SK-N-SH treated with all-trans-retinoic acid at 6 μM for 48 hours (cell line): Measurements from ENCODE around the gene INS.

Experiments used
- ATAC-seq: fragments of 200-7000 bp; cut with Tn5 transposase; 3 replicates; pipeline ENCODE4 v1.9.1; 2020; ENCODE audit warnings: mild to moderate bottlenecking, moderate library complexity
- ARNTL ChIP-seq: fragments of 450-650 bp; formaldehyde crosslinking; IDR thresholded peaks from 2 replicates; pipeline ENCODE4 v1.5.0; 2020; ENCODE audit warnings: low read depth, mild to moderate bottlenecking, moderate library complexity, borderline replicate concordance
- BACH2 ChIP-seq: fragments of 250-450 bp; sonication (Bioruptor Pico); IDR thresholded peaks from 2 replicates; pipeline ENCODE4 v1.9.0; 2021; ENCODE audit warnings: mild to moderate bottlenecking, borderline replicate concordance
- CSDC2 ChIP-seq: fragments of 250-450 bp; sonication (Bioruptor Pico); IDR thresholded peaks from 2 replicates; pipeline ENCODE4 v1.5.0; 2020; ENCODE audit warnings: mild to moderate bottlenecking, moderate library complexity
- ESRRG ChIP-seq: fragments of 250-450 bp; sonication (Bioruptor Pico); IDR thresholded peaks from 2 replicates; pipeline ENCODE4 v1.6.1; 2021; ENCODE audit warnings: mild to moderate bottlenecking
- GLIS3 ChIP-seq: fragments of 250-450 bp; sonication (Bioruptor Pico); IDR thresholded peaks from 2 replicates; pipeline ENCODE4 v1.5.0; 2020; ENCODE audit warnings: mild to moderate bottlenecking, moderate library complexity
- ISL1 ChIP-seq: fragments of 250-450 bp; sonication (Bioruptor Pico); IDR thresholded peaks from 2 replicates; pipeline ENCODE4 v2.1.2; 2022; ENCODE audit warnings: mild to moderate bottlenecking, moderate library complexity
- OSR1 ChIP-seq: fragments of 250-450 bp; sonication (Bioruptor Pico); IDR thresholded peaks from 2 replicates; pipeline ENCODE4 v1.8.0; 2022; ENCODE audit warnings: moderate library complexity, mild to moderate bottlenecking, inconsistent platforms
- PPARA ChIP-seq: fragments of 250-450 bp; sonication (Bioruptor Pico); IDR thresholded peaks from 2 replicates; pipeline ENCODE4 v1.5.0; 2020; ENCODE audit warnings: mild to moderate bottlenecking, borderline replicate concordance
- RARB ChIP-seq: fragments of 250-450 bp; sonication (Bioruptor Pico); IDR thresholded peaks from 2 replicates; pipeline ENCODE4 v1.8.0; 2021; ENCODE audit warnings: mild to moderate bottlenecking, moderate library complexity
- SNAI2 ChIP-seq: fragments of 250-450 bp; sonication (Bioruptor Pico); IDR thresholded peaks from 2 replicates; pipeline ENCODE4 v1.5.0; 2020; ENCODE audit warnings: mild to moderate bottlenecking, moderate library complexity
- TCF4 ChIP-seq: fragments of 250-450 bp; sonication (Bioruptor Pico); IDR thresholded peaks from 2 replicates; pipeline ENCODE4 v1.8.0; 2021; ENCODE audit warnings: mild to moderate bottlenecking, moderate library complexity, borderline replicate concordance
- TOX ChIP-seq: fragments of 250-450 bp; sonication (Bioruptor Pico); IDR thresholded peaks from 2 replicates; pipeline ENCODE4 v1.8.0; 2021; ENCODE audit warnings: mild to moderate bottlenecking, moderate library complexity, borderline replicate concordance
- ZFP3 ChIP-seq: fragments of 250-450 bp; sonication (Bioruptor Pico); IDR thresholded peaks from 2 replicates; pipeline ENCODE4 v1.5.0; 2020; ENCODE audit warnings: mild to moderate bottlenecking, moderate library complexity
- ZNF565 ChIP-seq: fragments of 450-650 bp; formaldehyde crosslinking; conservative IDR thresholded peaks from 2 replicates; pipeline ENCODE4 v1.5.0; 2020; ENCODE audit warnings: low read depth, mild to moderate bottlenecking, moderate library complexity
- ZNF70 ChIP-seq: fragments of 450-650 bp; formaldehyde crosslinking; IDR thresholded peaks from 2 replicates; pipeline ENCODE4 v1.5.0; 2020; ENCODE audit warnings: mild to moderate bottlenecking, moderate library complexity
- ZNF8 ChIP-seq: fragments of 450-650 bp; formaldehyde crosslinking; IDR thresholded peaks from 2 replicates; pipeline ENCODE4 v1.5.0; 2020; ENCODE audit warnings: mild to moderate bottlenecking, moderate library complexity
- TF ChIP-seq, protein P1 (sequence below): fragments of 250-450 bp; sonication (Bioruptor Pico); IDR thresholded peaks from 2 replicates; pipeline ENCODE4 v1.5.0; 2020; ENCODE audit warnings: mild to moderate bottlenecking, moderate library complexity
- TF ChIP-seq, protein P2 (sequence below): fragments of 250-450 bp; sonication (Bioruptor Pico); IDR thresholded peaks from 2 replicates; pipeline ENCODE4 v1.8.0; 2020; ENCODE audit warnings: mild to moderate bottlenecking, moderate library complexity, borderline replicate concordance
- TF ChIP-seq, protein P3 (sequence below): fragments of 250-450 bp; sonication (Bioruptor Pico); IDR thresholded peaks from 2 replicates; pipeline ENCODE4 v1.8.0; 2021; ENCODE audit warnings: low read depth, mild to moderate bottlenecking, moderate library complexity, borderline replicate concordance
- TF ChIP-seq, protein P4 (sequence below): fragments of 250-450 bp; sonication (Bioruptor Pico); IDR thresholded peaks from 2 replicates; pipeline ENCODE4 v1.5.1; 2020; ENCODE audit warnings: low read depth, mild to moderate bottlenecking, moderate library complexity

The INS gene

DNA sequence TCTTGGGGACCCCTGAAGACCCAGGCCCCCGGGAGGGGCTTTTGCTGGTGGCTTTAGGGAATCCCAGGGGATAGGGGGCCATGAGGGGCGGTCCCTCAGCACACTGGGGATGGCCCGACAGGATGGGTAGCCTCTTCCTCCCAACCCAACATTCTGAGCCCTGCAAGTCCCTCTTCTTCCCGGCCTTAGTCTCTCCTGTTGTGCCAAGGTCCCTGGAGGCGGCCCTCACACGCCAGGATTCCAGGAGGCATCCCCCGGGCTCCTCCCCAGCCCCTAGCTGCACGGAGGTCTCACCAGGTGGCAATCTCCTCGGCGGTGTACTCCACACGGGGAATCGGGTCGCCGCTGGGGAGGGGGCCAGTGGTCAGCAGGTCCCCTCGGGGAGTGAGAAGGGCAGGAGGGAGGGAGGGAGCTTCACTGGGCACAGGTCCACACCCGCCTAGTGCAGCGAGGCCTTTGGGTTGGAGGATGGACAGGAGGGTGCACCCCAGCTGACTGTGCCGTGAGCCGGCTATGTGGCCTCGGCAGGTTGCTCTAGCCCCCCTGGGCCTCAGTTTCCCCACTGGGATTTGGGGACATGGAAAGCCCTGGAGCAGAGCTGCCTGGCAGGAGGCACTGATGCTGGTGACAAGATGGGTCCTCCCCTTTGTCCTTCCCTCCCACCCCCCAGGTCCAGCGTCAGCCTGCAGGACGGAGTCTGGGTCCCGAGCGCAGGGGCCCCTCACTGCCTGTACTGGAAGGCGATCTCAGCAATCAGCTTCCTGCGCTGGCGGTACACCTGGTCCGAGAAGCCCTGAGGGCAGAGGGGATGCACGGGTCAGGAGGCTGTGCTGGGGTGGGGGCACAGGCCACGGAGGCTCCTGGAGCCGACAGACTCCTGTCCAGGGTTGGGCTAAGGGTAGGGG lies 6.4 kb upstream of the INS start:
- TF ChIP-seq OSR1 (no peak), TOX (CRISPR knock-in tag) (no peak), PPARA (CRISPR knock-in tag) (no peak), ZNF565 (CRISPR knock-in tag) (no peak), BACH2 (CRISPR knock-in tag) (no peak), ESRRG (CRISPR knock-in tag) (no peak), ARNTL (CRISPR knock-in tag) (no peak), ZNF8 (CRISPR knock-in tag) (no peak), GLIS3 (no peak), SNAI2 (no peak)
- TF ChIP-seq, protein P1, sequence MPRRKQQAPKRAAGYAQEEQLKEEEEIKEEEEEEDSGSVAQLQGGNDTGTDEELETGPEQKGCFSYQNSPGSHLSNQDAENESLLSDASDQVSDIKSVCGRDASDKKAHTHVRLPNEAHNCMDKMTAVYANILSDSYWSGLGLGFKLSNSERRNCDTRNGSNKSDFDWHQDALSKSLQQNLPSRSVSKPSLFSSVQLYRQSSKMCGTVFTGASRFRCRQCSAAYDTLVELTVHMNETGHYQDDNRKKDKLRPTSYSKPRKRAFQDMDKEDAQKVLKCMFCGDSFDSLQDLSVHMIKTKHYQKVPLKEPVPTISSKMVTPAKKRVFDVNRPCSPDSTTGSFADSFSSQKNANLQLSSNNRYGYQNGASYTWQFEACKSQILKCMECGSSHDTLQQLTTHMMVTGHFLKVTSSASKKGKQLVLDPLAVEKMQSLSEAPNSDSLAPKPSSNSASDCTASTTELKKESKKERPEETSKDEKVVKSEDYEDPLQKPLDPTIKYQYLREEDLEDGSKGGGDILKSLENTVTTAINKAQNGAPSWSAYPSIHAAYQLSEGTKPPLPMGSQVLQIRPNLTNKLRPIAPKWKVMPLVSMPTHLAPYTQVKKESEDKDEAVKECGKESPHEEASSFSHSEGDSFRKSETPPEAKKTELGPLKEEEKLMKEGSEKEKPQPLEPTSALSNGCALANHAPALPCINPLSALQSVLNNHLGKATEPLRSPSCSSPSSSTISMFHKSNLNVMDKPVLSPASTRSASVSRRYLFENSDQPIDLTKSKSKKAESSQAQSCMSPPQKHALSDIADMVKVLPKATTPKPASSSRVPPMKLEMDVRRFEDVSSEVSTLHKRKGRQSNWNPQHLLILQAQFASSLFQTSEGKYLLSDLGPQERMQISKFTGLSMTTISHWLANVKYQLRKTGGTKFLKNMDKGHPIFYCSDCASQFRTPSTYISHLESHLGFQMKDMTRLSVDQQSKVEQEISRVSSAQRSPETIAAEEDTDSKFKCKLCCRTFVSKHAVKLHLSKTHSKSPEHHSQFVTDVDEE (CRISPR knock-in tag): no peak
- TF ChIP-seq, protein P2, sequence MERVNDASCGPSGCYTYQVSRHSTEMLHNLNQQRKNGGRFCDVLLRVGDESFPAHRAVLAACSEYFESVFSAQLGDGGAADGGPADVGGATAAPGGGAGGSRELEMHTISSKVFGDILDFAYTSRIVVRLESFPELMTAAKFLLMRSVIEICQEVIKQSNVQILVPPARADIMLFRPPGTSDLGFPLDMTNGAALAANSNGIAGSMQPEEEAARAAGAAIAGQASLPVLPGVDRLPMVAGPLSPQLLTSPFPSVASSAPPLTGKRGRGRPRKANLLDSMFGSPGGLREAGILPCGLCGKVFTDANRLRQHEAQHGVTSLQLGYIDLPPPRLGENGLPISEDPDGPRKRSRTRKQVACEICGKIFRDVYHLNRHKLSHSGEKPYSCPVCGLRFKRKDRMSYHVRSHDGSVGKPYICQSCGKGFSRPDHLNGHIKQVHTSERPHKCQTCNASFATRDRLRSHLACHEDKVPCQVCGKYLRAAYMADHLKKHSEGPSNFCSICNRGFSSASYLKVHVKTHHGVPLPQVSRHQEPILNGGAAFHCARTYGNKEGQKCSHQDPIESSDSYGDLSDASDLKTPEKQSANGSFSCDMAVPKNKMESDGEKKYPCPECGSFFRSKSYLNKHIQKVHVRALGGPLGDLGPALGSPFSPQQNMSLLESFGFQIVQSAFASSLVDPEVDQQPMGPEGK (CRISPR knock-in tag): no peak
- TF ChIP-seq, protein P3, sequence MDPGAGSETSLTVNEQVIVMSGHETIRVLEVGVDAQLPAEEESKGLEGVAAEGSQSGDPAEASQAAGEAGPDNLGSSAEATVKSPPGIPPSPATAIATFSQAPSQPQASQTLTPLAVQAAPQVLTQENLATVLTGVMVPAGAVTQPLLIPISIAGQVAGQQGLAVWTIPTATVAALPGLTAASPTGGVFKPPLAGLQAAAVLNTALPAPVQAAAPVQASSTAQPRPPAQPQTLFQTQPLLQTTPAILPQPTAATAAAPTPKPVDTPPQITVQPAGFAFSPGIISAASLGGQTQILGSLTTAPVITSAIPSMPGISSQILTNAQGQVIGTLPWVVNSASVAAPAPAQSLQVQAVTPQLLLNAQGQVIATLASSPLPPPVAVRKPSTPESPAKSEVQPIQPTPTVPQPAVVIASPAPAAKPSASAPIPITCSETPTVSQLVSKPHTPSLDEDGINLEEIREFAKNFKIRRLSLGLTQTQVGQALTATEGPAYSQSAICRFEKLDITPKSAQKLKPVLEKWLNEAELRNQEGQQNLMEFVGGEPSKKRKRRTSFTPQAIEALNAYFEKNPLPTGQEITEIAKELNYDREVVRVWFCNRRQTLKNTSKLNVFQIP: no peak
- no peak for ATAC-seq

DNA sequence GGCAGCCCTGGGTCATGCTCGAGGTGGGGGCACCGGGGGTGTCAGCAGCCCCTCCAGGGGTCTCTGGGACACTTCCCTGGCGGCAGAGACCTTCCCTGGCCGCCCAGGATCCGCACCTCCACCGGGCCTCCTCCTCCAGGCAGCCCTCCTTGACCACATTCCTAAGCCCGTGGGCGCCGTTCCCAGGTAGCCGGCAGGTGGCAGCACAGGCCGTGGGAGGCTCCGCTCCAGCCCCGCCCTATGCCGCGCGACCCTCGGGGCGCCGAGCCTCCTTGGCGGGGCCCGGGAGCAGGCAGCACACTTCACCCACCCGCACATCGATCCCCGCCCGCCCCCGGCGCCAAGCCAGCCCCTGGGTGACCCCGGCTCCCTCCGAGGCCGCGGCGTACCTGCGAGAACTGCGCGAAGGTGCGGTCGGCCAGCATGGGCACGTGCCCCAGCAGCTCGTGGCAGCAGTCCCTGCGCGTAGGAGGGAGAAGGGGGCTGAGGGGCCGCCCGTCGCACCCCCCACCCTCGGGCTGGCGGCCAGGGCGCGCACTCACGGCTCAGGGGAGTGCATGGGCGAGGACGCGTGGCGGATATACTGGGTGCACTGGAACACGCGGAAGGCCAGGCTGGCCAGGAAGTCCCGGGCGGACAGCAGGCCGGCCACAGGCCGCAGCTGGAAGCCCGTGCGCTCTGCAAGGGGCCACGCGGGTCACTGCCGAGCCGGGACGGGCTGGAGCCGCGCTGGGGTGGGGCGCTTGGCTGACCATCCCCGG lies 5.3 kb upstream of the INS start:
- ATAC-seq: no peak
- TF ChIP-seq RARB: no peak
- no peak for TF ChIP-seq ZNF565 (CRISPR knock-in tag)
- TF ChIP-seq ESRRG (CRISPR knock-in tag): no peak
- TF ChIP-seq, protein P3: no peak
- TF ChIP-seq ISL1 (CRISPR knock-in tag): no peak

DNA sequence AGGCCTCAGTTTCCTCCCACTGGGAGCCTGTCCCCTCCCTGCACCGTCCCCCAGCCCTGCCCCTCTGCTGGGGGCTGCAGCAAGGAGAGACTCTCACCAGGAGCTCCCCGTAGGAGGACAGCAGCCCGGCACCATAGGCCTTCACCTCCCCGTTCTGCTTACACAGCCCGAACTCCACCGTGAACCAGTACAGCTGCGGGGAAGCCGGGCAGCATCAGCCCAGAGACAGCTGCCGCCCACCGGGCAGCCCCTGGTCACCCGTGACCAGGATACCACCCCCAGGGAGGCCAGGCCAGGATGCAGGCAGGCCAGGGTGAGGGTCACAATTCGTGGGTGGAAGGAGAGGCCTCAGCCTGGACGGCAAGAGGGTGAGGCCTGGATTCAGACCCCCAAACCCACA lies 4.6 kb upstream of the INS start:
- no peak for ATAC-seq
- TF ChIP-seq ISL1 (CRISPR knock-in tag) (no peak), RARB (no peak), SNAI2 (no peak), TCF4 (CRISPR knock-in tag) (no peak), PPARA (CRISPR knock-in tag) (no peak), ZFP3 (no peak), GLIS3 (no peak), OSR1 (no peak), ZNF8 (CRISPR knock-in tag) (no peak), CSDC2 (CRISPR knock-in tag) (no peak), ZNF565 (CRISPR knock-in tag) (no peak), ZNF70 (CRISPR knock-in tag) (no peak), TOX (CRISPR knock-in tag) (no peak), ARNTL (CRISPR knock-in tag) (no peak)
- TF ChIP-seq, protein P1 (CRISPR knock-in tag): no peak
- TF ChIP-seq, protein P4, sequence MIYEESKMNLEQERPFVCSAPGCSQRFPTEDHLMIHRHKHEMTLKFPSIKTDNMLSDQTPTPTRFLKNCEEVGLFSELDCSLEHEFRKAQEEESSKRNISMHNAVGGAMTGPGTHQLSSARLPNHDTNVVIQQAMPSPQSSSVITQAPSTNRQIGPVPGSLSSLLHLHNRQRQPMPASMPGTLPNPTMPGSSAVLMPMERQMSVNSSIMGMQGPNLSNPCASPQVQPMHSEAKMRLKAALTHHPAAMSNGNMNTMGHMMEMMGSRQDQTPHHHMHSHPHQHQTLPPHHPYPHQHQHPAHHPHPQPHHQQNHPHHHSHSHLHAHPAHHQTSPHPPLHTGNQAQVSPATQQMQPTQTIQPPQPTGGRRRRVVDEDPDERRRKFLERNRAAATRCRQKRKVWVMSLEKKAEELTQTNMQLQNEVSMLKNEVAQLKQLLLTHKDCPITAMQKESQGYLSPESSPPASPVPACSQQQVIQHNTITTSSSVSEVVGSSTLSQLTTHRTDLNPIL (CRISPR knock-in tag): no peak
- TF ChIP-seq, protein P2 (CRISPR knock-in tag): no peak
